Stimulated activated CD8-positive, alpha-beta memory T cell treated with anti-CD3 and anti-CD28 coated beads, Interleukin-12 subunit alpha, Interleukin-12 subunit beta, amount 100 ng/mL, for 24 hours (primary cell): ENCODE measurements around the gene SH2D5.
"Not testable (repeated sequence)": the region's sequence is repeated elsewhere in the genome, so short reads cannot be mapped to it uniquely, and the experiment has no call there.

Experiments used
- DNase-seq: peaks from one replicate; pipeline ENCODE4 v3.0.0-alpha.2; 2020; ENCODE audit errors: extremely low read depth

SH2D5 gene

DNA sequence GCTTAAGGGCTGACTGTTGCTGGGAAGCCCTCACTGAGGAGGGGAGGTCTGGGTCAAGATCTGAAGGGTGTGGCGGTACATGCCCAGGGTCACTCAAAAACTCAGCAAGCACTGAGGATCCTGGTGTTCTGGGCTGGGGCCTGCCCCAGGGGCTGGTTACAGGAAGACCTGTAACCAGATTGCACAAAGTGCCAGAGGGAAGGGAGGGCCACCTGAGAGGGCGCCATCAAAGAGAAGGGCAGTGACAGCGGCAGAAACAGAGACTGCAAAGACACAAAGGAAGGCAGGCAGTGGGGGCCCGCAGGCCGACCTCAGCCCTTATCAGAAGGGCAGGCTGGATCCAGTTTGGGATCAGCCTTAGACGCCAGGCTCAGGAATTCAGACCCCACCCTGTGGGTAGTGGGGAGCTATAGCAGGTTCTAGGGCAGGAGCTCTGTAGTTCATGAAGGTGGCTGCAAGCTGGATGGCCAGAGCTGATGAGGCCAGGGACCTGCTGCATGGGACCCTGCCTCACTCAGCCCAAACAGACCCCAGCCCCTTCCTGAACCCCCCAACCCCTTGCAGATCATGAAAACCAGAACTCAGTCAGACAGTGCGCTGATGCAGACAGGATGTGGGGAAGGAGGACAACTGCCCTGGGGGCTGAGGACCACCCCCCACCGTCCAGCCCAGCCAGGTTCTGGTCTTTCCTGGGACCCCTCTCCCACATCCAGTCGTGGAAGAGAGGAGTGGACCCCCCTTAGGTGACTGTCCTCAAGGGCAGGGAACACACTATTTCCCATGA lies 3.9 kb downstream of the SH2D5 start:
- no peak for DNase-seq

DNA sequence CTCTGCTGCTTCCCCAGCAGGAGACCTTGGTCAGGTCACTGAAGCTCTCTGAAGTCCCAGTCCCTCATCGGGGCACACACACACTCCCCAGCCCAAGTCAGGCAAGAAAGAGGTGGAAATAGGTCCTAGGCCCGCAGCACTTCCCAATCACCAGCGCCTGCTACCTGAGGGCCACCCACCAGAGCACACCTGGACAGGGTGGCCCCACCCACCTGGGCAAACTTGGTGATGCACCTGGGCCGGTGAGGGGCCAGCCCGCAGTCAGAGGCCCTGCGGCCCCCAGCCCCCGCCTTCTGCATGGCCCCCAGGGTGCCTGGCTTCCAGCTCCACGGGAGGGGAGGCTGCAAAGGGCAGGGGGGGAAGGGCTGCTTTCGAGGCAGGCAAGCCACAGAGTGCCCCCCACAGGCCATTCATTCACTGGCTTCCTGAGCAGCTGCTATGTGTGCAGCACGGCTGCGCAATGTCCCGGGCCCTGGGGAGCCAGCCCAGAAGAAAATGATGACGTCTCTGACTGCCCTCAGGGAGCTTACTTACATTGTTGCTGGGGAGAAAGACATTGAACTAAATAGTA lies 4.7 kb downstream of the SH2D5 start:
- no peak for DNase-seq

DNA sequence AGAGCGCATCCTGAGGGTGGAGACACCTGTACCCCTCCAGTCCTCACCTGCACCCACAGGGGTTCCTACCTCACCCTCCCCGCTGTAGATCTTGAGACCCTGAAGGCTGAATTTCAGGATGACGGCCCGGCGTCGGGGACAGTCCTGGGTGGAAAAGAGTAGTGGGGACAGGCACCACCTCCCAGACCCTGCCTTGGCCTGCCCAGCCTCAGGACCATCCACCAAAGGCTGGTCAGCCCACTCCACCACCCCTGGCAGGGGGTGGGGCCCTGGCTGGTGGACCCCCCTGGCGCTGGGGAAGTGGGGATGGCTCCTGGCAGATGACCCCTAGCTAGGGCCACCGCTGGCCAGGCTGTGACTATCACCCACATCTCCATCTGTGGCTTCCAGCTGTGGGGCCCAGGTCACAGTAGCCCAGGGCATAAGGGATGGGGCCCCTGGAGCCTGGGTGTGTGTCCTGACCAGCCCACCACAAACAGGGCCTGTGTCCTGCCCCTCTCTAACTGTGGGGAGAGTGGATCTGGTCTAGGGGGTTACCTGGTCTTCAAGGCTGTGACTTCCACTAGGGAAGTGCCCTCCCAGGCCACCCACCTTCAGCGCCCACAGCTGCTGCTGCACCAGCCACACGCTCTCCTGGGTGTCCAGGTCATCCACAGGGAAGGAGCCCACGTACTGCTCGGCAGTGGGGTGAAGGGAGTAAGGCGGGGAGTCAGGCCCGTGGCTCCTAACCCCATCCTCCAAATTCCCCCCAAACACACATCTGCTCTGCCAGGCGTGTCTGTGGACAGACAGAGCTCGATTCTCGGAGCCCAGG lies 5.4 kb downstream of the SH2D5 start:
- no peak for DNase-seq

DNA sequence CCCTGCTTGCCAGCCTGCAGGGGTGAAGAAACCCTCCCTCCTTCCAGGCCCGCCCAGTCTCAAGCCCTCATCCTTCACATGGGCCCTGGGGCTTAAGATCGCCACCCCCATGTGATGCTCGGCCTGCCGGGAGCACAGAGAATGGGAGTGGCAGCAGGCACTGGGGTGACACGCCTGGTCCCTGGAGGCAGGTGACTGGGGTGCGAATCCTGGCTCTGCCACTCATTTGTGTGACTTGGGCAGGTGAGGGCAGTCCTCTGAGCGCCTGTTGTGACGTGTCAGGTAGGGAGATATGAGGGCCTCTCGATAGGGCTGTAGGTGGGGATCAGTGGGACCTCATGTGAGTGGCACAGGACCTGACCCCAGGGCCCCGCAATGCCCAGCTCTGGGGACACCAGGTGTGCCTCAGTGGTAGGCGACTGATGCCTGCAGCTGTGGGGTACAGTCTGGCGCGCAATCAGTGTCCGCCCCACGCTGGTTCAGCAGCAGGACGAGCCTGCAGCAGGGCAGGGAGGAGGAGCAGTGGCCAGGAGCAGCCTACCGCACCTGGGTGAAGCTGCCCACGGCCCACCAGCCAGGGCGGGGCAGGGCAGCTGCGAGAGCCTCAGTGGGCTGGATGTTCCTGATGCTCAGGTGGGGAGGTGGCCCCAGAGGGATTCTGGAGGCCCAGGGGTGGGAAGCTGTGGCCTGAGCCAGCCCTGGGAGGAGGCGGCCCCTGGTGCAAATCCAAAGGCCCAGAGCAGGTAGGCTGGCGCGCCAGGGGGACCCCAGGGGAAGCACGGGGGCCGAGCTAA lies 6.2 kb downstream of the SH2D5 start:
- DNase-seq = no peak

DNA sequence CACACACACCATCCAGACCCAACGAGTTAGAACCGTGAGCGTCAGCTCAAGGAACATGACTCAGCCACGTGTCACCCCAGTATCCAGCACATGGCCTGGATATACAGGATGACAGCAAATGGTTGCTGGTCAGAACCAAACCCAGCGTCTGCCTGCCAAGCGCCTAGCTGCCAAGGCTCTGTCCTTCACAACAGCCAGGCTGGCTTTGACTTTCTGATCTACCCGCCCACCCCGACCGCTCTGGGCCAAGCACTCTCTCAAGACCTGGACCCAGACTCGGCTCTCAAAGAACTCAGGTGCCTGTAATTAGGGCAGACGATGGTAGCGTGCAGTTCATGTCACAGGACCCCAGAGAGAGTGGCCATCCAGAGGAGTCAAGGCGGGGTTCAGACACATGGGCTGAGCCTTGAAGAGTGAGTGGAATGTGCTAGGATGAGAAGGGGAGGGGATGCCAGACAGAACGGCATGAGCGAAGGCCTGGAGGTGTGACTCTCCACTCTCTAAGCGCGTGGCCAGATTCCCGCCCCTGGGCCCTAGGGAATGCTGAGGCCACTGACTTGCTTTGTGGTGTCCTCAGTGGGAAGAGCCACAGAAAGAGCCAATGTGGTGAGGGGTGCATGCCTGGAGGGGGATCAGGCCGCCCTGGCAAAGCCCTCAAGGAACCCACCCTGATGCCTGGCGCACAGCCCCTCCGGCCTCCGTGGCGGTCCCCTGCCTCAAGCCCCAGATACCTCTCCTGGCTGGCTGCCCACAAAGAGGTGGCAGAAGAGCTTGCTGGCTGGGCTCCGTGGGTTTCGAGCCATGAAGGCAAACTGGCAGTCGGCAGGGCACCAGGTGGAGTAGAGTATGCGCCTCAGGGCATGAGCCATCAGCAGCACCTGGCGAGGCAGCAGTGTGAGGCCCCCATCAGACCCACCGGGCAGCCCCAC lies 7.0 kb downstream of the SH2D5 start:
- no peak for DNase-seq

DNA sequence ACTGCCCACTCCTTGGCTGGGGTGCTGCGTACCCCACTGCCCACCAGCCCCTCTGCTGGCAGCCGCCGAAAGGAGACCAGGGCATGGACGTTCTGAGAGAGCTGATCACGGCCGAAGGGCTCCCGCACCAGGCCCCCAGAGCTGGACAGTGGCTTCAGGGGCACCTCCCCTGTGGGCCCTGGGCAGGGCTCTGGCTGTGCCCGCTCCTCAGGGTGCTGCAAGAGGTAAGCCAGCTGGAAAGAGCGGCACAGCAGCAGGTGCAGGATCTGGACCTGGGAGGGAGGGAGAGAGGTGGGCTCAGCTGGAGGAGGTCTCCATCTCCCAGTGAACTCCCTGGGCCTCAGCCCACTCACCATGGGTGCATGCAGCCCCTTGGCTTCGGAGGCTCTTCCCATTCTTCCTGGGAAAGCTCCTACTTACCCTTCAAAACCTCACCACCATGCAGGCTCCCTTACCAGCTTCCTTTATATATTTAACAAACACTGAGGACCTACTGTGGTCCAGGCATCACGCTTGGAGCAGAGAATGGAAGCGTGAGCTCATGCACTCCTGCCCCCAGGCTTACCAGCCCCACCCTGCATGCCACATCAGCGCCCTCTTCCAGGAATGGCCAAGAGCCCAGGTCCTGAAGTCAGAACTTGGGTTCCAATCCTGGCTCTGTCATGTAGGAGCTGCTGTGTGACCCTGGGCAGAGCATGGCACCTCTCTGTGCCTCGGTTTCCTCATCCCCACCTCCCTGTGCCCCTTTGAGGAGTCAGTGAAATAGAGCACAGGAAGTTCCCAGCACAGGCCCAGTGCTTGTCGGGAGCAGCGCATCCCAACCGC lies 7.9 kb downstream of the SH2D5 start:
- DNase-seq = no peak

DNA sequence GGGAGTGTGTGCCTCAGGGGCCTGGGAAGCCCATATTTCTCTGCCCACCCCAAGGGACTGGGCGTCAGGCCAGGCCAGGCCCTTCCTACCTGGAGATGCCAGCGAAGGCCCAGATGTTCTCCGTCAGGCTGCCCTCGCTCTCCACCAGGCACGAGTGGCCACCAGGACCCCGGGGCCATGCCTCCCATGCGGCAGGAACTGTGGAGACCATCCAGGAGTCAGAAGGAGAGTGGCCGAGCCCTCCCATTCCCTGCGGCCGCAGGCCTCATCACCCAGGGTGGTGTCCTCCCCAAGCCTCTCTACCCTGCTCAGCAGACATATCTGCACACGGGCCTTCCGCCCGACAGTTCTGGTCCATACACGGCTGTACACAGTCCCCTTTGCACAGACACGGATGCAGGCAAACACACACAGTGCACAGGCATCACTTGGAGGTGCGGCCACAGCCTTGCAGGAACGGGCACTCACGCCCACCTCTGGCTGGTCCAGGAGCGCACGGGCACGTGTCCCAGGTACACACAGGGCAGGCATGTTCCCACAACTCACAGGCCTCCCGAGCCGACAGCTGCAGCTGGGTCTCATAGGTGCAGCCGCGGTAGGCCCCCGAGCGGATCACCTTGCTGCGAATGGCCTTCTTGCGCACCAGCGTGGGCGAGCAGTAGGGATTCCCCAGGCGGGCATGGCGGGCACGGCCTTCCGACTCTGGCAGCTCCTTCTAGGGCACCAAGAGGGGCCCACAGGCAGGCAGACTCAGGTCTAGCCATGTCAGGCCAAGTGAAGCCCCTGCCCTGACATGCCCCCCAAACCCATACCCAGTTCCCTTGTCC lies 8.8 kb downstream of the SH2D5 start:
- no peak for DNase-seq

DNA sequence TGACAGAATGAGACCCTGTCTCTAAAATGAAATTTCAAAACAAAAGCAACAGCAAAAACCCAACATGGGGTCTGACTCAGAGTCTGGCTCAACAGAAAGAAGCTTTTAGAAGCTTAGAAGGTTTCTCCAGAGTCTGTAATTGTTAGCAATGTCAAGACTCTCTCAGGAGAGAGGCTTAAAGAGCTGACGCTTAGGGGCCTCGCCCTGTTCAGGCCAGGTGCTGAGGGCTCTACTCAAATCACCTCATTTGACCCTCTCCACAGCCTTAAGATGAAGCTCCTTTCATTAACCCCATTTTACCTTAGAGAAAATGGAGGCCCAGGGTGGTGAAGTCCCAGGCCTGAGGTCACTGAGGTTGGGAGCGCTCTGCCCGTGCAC lies 9.4 kb downstream of the SH2D5 start:
- no peak for DNase-seq

DNA sequence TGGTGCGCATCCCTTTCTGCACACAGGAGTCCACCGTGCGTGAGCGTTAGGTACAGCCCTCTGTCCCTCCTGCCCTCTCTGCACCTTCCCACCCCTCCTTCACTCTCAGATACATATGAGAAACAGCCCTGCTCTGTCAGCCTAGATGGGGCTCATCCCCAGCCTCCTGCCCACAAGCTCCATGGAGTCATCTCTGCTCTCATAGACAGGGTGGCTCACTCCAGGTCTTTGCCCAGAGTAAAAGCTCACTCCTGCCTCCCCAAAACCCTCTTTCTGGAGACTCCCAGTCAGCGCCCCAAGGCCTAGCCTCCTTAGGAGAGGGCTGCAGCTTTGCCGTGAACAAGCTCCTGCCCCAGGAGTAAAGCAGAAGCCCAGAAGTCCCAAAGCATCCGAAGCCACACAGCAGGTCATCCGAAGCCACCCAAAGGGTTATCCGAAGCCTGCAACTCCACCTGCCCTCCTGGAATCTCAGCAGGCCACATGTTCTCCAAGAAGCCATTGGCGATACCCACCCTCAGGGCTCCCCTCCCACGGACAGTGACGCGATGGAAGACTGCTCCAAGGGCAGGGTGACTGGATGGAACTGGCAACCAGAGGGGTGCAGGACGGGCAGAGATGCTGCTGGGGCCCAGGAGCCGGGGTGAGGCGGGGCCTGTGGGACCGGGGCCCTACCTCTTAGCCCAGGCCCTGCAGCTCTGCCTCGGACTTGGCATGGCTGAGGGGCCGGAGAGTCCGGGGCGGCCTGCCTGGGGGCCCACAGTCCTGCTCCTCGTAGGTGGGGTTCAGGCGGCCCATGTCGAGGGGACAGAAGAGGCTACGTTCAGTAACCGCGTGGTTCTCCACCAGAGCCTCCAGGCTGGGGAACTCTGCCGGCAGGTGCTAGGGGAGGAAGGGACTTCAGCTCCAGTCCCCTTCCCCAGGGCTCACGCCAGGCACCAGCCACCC lies 11.1 kb downstream of the SH2D5 start:
- no peak for DNase-seq

DNA sequence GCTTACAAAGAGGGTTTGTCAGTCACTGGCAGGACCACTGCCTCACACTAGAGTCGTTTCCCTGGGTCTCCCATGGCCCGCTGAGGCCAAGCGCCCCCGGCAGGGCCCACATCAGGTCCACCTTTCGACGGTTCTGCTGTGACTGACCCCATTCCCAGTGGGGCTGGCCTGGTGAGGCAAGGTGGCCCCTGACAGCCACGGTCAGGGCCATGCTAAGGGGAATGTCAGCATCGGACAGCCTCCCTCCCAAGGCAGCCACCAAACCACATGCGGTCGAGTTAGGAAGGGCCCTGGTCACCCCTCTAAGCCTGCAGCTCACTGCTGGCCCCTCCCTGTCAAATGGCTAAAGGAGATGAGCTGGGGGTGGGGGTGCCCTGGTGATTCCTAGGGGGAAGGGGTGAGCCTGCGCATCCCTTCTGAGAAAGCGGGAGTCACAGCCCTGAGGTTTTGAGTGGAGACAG lies 11.8 kb downstream of the SH2D5 start:
- DNase-seq = no peak

DNA sequence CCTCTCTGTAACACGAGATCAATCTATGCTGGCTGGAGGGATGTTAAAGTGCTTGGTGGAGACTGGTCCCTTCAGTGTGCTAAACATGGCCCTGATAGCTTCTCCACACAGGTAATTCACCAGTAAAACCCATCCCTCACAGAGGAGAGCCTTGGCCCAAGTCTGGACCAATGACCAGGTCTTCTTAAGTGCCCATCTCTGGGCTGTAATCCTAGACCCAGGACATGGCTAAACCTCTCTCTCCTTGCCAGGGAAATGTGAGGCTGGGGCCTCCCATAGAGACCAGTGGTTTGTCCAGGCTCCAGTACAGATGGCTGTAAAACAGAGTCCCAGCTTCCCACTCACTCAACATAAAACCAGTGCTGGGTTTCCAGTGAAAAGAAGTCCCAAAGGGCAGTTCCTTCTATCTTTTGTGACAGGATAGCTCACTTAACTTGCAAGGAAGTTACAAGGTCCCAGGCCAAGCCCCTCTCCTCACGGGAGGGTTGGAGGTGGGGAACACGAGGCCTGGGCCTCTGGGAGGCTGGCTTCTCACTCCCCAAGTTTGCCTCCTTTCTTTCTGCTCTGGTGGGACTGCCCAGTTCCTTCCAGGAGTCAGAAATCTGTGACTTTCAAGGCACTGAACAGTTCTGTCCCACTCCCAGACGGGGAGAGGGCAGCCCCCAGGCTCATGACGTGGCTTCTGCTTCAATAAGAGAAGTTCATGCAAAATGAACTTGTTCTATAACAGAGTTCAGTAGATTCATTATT lies 12.5 kb downstream of the SH2D5 start:
- no peak for DNase-seq

DNA sequence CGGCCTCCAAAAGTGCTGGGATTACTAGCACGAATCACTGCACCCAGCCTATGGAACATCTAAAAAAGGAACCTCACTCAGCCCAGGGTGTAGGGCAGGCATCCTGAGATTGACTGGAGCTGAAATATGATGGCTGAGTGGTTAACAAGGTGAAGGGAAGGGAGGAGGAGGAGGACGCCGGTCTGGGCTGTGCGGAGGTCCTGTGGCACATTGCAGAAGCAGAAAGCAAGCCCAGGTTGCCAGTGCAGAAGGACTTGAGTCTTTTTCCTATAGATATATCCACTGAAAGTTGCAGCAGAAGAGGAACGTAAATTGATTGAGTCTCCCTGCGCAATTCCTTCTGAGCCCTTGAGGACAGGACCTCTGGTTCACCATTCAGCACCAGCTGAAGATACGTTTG lies 13.2 kb downstream of the SH2D5 start:
- DNase-seq = no peak

DNA sequence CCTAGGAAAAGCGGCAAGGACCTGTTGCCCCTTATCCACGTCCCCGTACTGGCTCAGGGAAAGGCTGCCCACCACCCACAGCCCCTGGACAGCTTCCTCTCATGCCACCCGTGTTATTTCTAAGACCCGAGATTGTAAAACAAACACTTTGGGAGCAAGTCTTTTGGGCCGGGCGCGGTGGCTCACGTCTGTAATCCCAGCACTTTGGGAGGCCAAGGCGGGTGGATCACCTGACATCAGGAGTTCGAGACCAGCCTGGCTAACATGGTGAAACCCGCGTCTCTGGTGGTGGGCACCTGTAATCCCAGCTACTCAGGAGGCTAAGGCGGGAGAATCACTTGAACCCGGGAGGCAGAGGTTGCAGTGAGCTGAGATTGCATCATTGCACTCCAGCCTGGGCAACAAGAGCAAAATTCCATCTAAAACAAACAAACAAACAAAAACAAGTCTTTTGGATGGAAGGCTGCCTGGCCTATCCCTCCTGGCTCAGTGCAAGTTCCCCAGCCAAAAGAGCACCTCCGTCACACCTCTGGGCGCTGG lies 14.1 kb downstream of the SH2D5 start:
- DNase-seq = not testable (repeated sequence)

DNA sequence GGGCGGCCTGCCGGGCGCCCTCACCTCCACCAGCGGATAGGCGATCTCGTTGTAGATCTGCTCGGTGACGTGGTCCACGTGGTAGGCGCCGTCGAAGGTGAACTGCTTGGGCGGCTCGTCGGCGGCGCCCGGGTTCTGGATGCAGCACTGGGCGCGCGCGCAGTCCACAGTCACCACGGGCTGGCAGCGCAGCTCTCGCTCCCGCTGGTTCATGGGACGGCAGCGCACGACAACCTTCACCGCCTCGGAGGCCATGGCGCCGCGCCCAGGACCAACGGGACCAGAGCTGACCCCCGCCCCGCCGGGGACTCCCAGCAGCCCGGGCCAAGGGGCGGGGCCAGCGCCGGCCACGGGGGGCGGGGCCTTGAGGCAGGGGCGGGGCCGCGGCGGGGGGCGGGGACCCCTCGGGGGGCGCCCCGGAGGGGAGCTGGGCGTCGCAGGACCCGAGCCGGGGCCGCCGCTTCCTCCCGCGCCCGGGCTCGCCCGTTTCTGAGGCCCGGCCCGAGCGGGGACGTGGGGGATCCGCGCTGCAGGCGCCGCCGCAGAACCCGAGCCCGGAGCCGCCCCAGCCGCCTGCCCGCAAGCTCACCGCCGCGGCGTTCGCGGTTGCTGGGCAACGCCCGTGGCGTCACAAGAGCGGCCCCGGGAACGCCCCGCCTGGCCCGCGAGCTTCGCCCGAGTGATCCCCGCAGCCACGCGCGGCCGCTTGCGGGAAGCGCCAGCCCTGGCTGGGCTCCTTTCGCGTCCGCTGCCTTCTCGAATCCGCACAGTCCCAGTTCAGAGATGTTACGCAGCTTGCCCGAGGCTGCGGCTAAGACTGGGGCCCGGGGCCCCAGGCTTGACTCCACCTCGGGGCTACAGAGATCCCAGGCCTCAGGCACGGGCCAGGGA lies 14.8 kb downstream of the SH2D5 start, which contains the start of gene KIF17:
Gene KIF17 (minus strand): TSS at position 556 of the 891 bp plus-strand sequence. CDS start 301 bp downstream, at position 255.
- no peak for DNase-seq

DNA sequence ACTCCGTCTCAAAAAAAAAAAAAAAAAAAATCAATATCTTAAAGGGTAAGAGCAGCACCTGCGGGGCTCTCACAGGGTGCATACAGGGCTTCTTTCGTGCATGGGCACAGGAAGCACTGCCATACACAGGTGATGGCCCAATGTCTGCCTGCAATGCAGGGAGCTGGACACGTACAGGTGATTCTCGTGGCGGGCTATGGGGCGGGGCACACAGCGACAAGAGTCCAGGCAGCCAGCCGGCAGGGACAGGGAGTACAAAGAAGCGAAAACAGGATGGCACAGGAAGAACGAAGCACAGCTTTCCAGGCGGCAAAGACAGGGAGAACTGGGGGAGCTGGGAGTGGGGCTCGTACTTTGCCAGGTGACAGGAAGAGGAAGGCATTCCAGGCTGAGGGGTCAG lies 16.3 kb downstream of the SH2D5 start:
- no peak for DNase-seq

DNA sequence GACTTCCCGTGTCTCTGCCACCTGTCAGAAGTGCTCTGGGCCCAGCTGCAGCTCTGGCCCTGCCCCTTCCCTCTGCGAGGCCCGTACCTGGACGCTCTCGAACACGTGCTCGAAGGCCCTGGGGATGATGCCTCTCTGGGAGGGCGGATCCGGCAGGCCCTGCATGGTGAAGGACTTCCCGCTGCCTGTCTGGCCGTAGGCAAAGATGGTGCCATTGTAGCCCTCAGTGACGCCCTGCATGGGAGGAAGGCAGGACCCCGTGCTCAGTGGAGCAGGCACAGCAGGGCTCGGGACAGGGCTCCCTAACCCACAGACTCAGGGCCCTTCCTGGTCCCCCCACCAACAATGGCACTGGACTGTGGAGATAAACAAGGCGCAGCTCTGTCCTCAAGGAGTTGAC lies 17.1 kb downstream of the SH2D5 start:
- DNase-seq = no peak
